Measurements from ENCODE around the gene NFATC2.

Gene NFATC2

DNA sequence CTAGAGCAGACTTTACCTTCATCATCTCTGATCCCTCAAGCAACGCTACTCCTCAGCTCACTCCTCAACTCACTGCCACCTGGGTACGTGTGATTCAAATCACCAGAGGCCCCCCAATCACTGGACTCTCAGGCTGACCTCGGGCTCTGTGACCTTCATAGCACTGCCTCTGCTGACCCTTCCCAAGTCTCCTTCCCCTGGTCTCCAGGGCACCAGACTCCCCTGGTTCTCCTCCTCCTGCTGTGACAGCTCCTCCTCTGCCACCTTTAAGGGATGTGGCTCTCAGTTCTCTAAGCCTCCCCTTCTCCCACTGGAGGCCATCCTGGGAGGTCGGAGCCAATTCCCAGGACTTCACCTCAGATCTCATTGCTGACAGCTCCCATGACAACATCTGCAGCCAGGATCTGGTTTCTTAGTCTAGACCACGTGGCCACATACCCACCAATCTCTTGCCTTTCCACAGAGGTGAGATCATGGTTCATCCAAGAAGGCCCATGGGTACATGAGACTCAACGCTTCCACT lies 90.4 kb downstream of the NFATC2 start:
- H3K36me3 ChIP-seq (replicated peaks): no peaks in the 10 kb centered on the region
- in situ Hi-C loops (cut with HindIII; ENCODE audit: low pct_ligation_motif_present, low sequenced_read_pairs): no loop called here
- no peaks in the 10 kb centered on the region for H3K27me3 ChIP-seq (replicated peaks)
- TF ChIP-seq, protein P1, sequence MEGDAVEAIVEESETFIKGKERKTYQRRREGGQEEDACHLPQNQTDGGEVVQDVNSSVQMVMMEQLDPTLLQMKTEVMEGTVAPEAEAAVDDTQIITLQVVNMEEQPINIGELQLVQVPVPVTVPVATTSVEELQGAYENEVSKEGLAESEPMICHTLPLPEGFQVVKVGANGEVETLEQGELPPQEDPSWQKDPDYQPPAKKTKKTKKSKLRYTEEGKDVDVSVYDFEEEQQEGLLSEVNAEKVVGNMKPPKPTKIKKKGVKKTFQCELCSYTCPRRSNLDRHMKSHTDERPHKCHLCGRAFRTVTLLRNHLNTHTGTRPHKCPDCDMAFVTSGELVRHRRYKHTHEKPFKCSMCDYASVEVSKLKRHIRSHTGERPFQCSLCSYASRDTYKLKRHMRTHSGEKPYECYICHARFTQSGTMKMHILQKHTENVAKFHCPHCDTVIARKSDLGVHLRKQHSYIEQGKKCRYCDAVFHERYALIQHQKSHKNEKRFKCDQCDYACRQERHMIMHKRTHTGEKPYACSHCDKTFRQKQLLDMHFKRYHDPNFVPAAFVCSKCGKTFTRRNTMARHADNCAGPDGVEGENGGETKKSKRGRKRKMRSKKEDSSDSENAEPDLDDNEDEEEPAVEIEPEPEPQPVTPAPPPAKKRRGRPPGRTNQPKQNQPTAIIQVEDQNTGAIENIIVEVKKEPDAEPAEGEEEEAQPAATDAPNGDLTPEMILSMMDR (IDR thresholded peaks at IDR 0.05; ENCODE audit: low read depth, low read length, missing control alignments): no peak
- DNase-seq: no peak
- H3K27ac ChIP-seq: no peak overlapping the region
- H3K4me3 ChIP-seq (ENCODE audit: low read depth, low read length): no peak overlapping the region

DNA sequence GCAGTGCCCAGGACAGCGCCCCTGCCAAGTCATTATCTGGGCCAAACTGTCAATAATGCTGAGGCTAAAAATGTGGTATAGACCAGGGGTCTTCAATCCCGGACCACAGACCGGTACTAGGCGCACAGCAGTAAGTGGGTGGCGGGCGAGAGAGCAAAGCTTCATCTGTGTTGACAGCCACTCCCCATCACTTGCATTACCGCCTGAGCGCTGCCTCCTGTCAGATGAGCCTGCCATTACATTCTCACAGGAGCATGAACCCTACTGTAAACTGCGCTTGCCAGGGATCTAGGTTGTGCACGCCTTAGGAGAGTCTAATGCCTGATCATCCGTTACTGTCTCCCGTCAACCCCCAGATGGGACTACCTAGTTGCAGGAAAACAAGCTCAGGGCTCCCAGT lies 91.0 kb downstream of the NFATC2 start:
- no peak for DNase-seq
- in situ Hi-C loops (cut with HindIII; ENCODE audit: low pct_ligation_motif_present, low sequenced_read_pairs): no loop called here
- H3K27me3 ChIP-seq (replicated peaks): no peaks in the 10 kb centered on the region
- H3K4me3 ChIP-seq (ENCODE audit: low read depth, low read length): no peak overlapping the region
- TF ChIP-seq, protein P1 (IDR thresholded peaks at IDR 0.05; ENCODE audit: low read depth, low read length, missing control alignments): no peak
- H3K36me3 ChIP-seq (replicated peaks): no peaks in the 10 kb centered on the region
- H3K27ac ChIP-seq: no peak overlapping the region

GRCh38 chr20:51450984-51451383 lies 91.5 kb downstream of the NFATC2 start:
- Histone ChIP-seq H3K36me3 (replicated peaks) (no peaks in the 10 kb centered on the region), H3K27me3 (replicated peaks) (no peaks in the 10 kb centered on the region), H3K27ac (no peak overlapping the region), H3K4me3 (ENCODE audit: low read depth, low read length) (no peak overlapping the region)
- in situ Hi-C loops (cut with HindIII; ENCODE audit: low pct_ligation_motif_present, low sequenced_read_pairs): no loop called here
- TF ChIP-seq, protein P1 (IDR thresholded peaks at IDR 0.05; ENCODE audit: low read depth, low read length, missing control alignments): no peak
- no peak for DNase-seq

- TF ChIP-seq, protein P1 (IDR thresholded peaks at IDR 0.05; ENCODE audit: low read depth, low read length, missing control alignments): no peak
- DNase-seq: no peak
- Histone ChIP-seq H3K27me3 (replicated peaks) (no peaks in the 10 kb centered on the region), H3K27ac (no peak overlapping the region), H3K4me3 (ENCODE audit: low read depth, low read length) (no peak overlapping the region), H3K36me3 (replicated peaks) (no peaks in the 10 kb centered on the region)
- in situ Hi-C loops (cut with HindIII; ENCODE audit: low pct_ligation_motif_present, low sequenced_read_pairs): no loop called here
Observed at GRCh38 chr20:51450221-51450712, 92.3 kb downstream of the NFATC2 start.

- TF ChIP-seq, protein P1 (IDR thresholded peaks at IDR 0.05; ENCODE audit: low read depth, low read length, missing control alignments): no peak
- Histone ChIP-seq H3K4me3 (ENCODE audit: low read depth, low read length) (no peak overlapping the region), H3K27me3 (replicated peaks) (no peaks in the 10 kb centered on the region), H3K36me3 (replicated peaks) (no peaks in the 10 kb centered on the region), H3K27ac (no peak overlapping the region)
- in situ Hi-C loops (cut with HindIII; ENCODE audit: low pct_ligation_motif_present, low sequenced_read_pairs): no loop called here
- DNase-seq: no peak
Observed at GRCh38 chr20:51449498-51450220, 92.9 kb downstream of the NFATC2 start.
